Heart left ventricle (tissue), 16 donors: ENCODE measurements around the gene SLC6A9. TPM values are rescaled to one million over a fixed set of nuclear protein-coding genes. Genes with fewer than 3 reads are reported as not detected.
A peak's percentile ranks its signal among the peaks of the same experiment; 100 is the strongest.

ENCODE experiments used
- ATAC-seq, 4 donors: fragments of 200-7000 bp; cut with Tn5 transposase; one replicate each; pipeline ENCODE4 v1.9.1; 2020 to 2022; ENCODE audit warnings: moderate library complexity in 4 of 4, mild to moderate bottlenecking in 3 of 4, moderate number of reproducible peaks in 1 of 4
- DNase-seq, 5 donors: peaks; one replicate each; pipeline ENCODE4 v3.0.0-alpha.2; 2020
- H3K27ac ChIP-seq, 12 donors: fragments of 200-600 bp; sonication (generic) in 4 of 12; one replicate each; pipeline versions ENCODE4 v1.5.0 to v1.8.0; 2016 to 2022; ENCODE audit warnings: mild to moderate bottlenecking in 2 of 12
- H3K27me3 ChIP-seq, 9 donors: fragments of 200-600 bp; sonication (generic) in 2 of 9; one replicate each; pipeline versions ENCODE4 v1.5.1 to v1.8.0; 2016 to 2022; ENCODE audit warnings: mild to moderate bottlenecking in 3 of 9
- H3K36me3 ChIP-seq, 9 donors: fragments of 200-600 bp; sonication (generic) in 2 of 9; one replicate each; pipeline versions ENCODE4 v1.5.0 to v1.8.0; 2018 to 2022; ENCODE audit warnings: mild to moderate bottlenecking in 2 of 9
- H3K4me1 ChIP-seq, 12 donors: fragments of 200-600 bp; sonication (generic) in 4 of 12; one replicate each; pipeline versions ENCODE4 v1.5.0 to v1.8.0; 2016 to 2022; ENCODE audit warnings: mild to moderate bottlenecking in 3 of 12
- H3K4me3 ChIP-seq, 12 donors: fragments of 200-600 bp; sonication (generic) in 4 of 12; one replicate each; pipeline versions ENCODE4 v1.5.0 to v1.8.0; 2017 to 2022; ENCODE audit warnings: mild to moderate bottlenecking in 9 of 12, moderate library complexity in 4 of 12
- H3K9me3 ChIP-seq, 12 donors: fragments of 200-600 bp; sonication (generic) in 4 of 12; one replicate each; pipeline versions ENCODE4 v1.5.0 to v1.8.0; 2016 to 2022; ENCODE audit warnings: mild to moderate bottlenecking in 1 of 12
- POLR2A ChIP-seq, 2 donors: fragments of 450-650 bp; IDR thresholded peaks; one replicate each; pipeline ENCODE4 v1.6.1; 2017; ENCODE audit warnings: antibody characterized with exemption in 2 of 2, mild to moderate bottlenecking in 2 of 2, moderate library complexity in 2 of 2
- WGBS, 4 donors: extraction: QIAGEN DNeasy Blood & Tissue Kit in 2 of 4; methylation state at CpG; one replicate each; pipeline versions ENCODE4 v1.1.5 to v1.1.7; 2013 to 2018; 5-methylcytosine and 5-hydroxymethylcytosine counted together
- intact Hi-C, 10 donors: fragments of 100-400 bp; cut with DNase I; formaldehyde crosslinking; loops; one replicate each; pipeline versions ENCODE4 v1.11.1 to v1.14.2; 2022
- polyA plus RNA-seq, 2 donors: library from polyadenylated mRNA; stranded (reverse); fragments of 200-250 nt; gene quantifications; one replicate each; pipeline ENCODE4 v1.2.3, GENCODE V29; 2013
- total RNA-seq, 9 donors: library from RNA; depleted of rRNA in 2 of 9; stranded (reverse); fragments of >200 nt in 2 of 9; fragmentation: NEBNext Ultra II Directional in 3 of 9; extraction: Animal tissue kit (Norgen Biotek cat#: 25700) in 3 of 9; gene quantifications; one replicate each; pipeline versions ENCODE4 v1.1.0 to v1.2.4, GENCODE V29; 2016 to 2023
- TF ChIP-seq, protein P1 (sequence below), 12 donors: fragments of 200-600 bp; sonication (generic) in 4 of 12; IDR thresholded peaks; one replicate each; pipeline versions ENCODE4 v1.5.0 to v1.8.0; 2018 to 2022; ENCODE audit warnings: antibody characterized with exemption in 12 of 12, mild to moderate bottlenecking in 5 of 12
- donor health status: ischemic (EF 13 %, LVEDD 7.1; RV severe dilation, severe dysfunction).
- donor health status: healthy with polysubstance abuse.
- donor health status: DM: no; HTN: yes; CAD: no.
- donor health status: DM: no; HTN: no; CAD: no.
- donor health status: ischemic (EF 25% LVEDD 6.9; RV normal size, moderate dysfunction).
- donor health status: ischemic (EF 25% LVEDD 5.7; RV mildly dilated, moderate dysfunction).
- donor health status: healthy.
- donor health status: DM: yes; HTN: yes; CAD: no.
- donor health status: ischemic (EF 35%, LVEDD 5.7; RV mildly dilated, moderate dysfunction).
- donor health status: nonischemic (EF 11% LVEDD 7.7; RV severe dilation, severe dysfunction).
- donor health status: DM: yes; HTN: yes; CAD: no.
- donor health status: PGD.
- donor health status: ischemic (EF 29% LVEDD 5.4; RV normal size, mild dysfunction).
- donor health status: nonischemic (EF 23%, LVEDD 6.1; RV moderate dilation, normal function).

The SLC6A9 gene
- total and polyA plus RNA-seq, 11 donors, result 0.61 to 2.4 (median 1.1) TPM

DNA sequence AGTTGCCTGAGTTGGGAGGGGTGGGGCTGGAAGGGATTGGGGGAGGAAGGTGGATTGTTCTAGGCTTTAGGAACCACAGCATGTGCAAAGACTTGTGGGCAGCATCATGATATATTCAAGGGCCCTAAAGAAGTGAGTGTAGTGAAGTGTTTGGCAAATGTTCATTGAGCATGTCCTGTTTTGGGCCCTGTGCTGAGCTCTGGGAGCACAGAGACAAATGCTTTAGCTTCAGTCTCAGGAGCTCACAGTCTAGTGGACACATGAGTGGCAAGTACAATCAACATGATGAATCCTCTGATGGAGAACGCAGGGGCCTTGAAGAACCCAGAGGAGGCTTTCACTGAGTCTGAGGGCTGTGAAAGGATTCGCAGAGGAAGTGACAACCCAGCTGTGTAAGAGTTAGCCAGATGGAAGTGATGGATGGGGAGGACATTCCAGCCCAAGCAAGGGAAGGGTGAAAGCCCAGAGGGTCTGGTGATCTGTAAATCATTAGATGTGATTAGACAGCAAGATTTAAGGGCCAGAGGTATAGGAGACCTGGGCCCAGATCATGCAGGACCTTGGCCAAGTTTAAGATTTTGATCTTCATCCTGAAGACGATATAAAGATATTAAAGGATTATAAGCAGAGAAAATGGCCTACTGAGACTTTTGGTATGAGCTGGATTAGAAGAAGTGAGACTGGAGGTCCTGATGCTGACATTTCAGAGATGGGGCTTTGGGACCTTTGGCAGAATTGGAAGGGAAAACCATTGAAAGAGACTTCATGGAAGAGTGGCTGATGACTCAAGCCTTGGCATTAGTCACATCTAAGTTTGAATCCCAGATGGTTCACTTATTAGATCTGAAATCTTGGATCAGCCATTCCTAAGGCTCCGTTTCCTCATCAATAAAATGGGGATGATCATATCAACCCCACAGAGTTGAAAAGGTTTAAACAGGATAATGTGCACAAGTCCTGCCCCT is 80.0 kb downstream of the SLC6A9 start:
- no peak for TF ChIP-seq POLR2A (IDR thresholded peaks at IDR 0.05)
- TF ChIP-seq, protein P1, sequence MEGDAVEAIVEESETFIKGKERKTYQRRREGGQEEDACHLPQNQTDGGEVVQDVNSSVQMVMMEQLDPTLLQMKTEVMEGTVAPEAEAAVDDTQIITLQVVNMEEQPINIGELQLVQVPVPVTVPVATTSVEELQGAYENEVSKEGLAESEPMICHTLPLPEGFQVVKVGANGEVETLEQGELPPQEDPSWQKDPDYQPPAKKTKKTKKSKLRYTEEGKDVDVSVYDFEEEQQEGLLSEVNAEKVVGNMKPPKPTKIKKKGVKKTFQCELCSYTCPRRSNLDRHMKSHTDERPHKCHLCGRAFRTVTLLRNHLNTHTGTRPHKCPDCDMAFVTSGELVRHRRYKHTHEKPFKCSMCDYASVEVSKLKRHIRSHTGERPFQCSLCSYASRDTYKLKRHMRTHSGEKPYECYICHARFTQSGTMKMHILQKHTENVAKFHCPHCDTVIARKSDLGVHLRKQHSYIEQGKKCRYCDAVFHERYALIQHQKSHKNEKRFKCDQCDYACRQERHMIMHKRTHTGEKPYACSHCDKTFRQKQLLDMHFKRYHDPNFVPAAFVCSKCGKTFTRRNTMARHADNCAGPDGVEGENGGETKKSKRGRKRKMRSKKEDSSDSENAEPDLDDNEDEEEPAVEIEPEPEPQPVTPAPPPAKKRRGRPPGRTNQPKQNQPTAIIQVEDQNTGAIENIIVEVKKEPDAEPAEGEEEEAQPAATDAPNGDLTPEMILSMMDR (IDR thresholded peaks at IDR 0.05), result no peak
- peaks cover 6 to 74% (median 43%) of the 10 kb centered on the region in 12 donors for H3K4me1 ChIP-seq
- no peak for DNase-seq

GRCh38 chr1:43949678-43950077 is 81.6 kb downstream of the SLC6A9 start:
- Histone ChIP-seq H3K4me3 (no peak overlapping the region), H3K9me3 (no peaks in the 10 kb centered on the region), H3K27ac (peak overlapping the region in 6 of 12 donors; percentile 0 to 97 (median 68)), H3K27me3 (no peaks in the 10 kb centered on the region), H3K4me1 (peaks cover 6 to 86% (median 57%) of the 10 kb centered on the region in 12 donors), H3K36me3 (peaks cover 0 to 28% (median 9%) of the 10 kb centered on the region in 9 donors)
- intact Hi-C loops, result loop anchor here in 2 of 10 donors (2.0 to 5.0 kb wide), 2 partner anchors 19 to 242 kb away; partner anchors contain the start of gene ST3GAL3 (in 1 of the 2)
- ATAC-seq (peak; percentile 13 to 33 (median 23)), DNase-seq (peak in 3 of 5 donors; percentile 58 to 84 (median 78))
- 38 to 59% (median 52%) methylated on average over 5 to 13 of the region's 13 CpGs for WGBS, 4 donors
- TF ChIP-seq, protein P1 (IDR thresholded peaks at IDR 0.05), result no peak
- no peak for TF ChIP-seq POLR2A (IDR thresholded peaks at IDR 0.05)

More for the DNA sequence above, 80.0 kb downstream of the SLC6A9 start:
- Histone ChIP-seq H3K9me3 (no peaks in the 10 kb centered on the region), H3K4me3 (no peak overlapping the region), H3K36me3 (peaks cover 0 to 39% (median 13%) of the 10 kb centered on the region in 9 donors), H3K27me3 (no peaks in the 10 kb centered on the region), H3K27ac (no peak overlapping the region)
- intact Hi-C loops, result no loop called here
- WGBS, 4 donors, result 87 to 95% (median 93%) methylated on average over 4 of the region's 4 CpGs
- no peak for ATAC-seq

GRCh38 chr1:43947874-43948437 is 83.3 kb downstream of the SLC6A9 start:
- DNase-seq (peak in 1 of 5 donors; percentile 28), ATAC-seq (no peak)
- Histone ChIP-seq H3K27me3 (no peaks in the 10 kb centered on the region), H3K9me3 (no peaks in the 10 kb centered on the region), H3K4me3 (peak overlapping the region in 11 of 12 donors; percentile 48 to 83 (median 73)), H3K4me1 (peaks cover 6 to 70% (median 54%) of the 10 kb centered on the region in 12 donors), H3K36me3 (peaks cover 0 to 28% (median 9%) of the 10 kb centered on the region in 9 donors), H3K27ac (peak overlapping the region in 11 of 12 donors; percentile 89 to 99 (median 97))
- 21 to 32% (median 27%) methylated on average over 3 of the region's 3 CpGs for WGBS, 4 donors
- intact Hi-C loops, result loop anchor here in 4 of 10 donors (1.0 to 5.0 kb wide), 4 partner anchors 11 to 241 kb away; partner anchors contain the start of genes ATP6V0B (in 2 of the 4) and ST3GAL3 (in 1 of the 4)
- TF ChIP-seq, protein P1 (IDR thresholded peaks at IDR 0.05), result no peak
- TF ChIP-seq POLR2A (IDR thresholded peaks at IDR 0.05), result no peak
